Measurements from ENCODE around the gene TECR.
A peak's percentile ranks its signal among the peaks of the same experiment; 100 is the strongest.

TECR gene

DNA sequence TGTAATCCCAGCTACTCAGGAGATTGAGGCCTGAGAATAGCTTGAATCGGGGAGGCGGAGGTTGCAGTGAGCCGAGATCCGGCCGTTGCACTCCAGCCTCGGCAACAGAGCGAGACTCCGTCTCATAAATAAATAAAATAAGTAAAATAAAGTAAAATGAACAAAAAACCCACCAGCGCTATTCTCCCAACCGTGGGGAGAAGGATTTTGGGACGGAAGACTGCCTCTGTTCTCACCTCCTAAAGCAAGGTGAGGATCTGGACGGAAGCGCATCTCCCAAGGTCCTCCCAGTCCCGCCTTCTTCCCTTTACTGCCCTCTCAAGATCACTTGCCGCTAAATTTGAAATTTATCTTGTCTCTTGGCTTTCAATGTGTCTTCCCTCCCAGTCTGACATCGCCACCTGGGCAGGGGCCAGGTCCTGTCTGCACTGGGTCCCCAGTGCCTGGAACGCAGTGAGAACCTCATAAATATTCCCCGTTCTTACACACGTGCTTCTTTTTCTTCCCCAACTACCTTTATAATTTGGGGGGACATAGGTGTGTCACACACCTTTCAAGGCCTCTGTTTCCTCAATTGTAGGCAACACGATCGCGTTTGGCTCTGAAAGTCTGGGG lies 10.0 kb upstream of the TECR start:
- Histone ChIP-seq H3K9ac (ENCODE audit: low read depth in 1 of 2, low read length in 2 of 2) (peak overlapping the region in 1 of 2 donors; percentile 80), H3K9me3 (ENCODE audit: control insufficient read depth in 2 of 2, low read length in 2 of 2) (no peaks in the 10 kb centered on the region), H3K4me3 (ENCODE audit: low read length in 2 of 2) (no peak overlapping the region), H3K27me3 (ENCODE audit: control insufficient read depth in 2 of 2, insufficient read depth in 2 of 2, low read length in 2 of 2) (no peaks in the 10 kb centered on the region), H3K36me3 (ENCODE audit: control insufficient read depth in 2 of 2, insufficient read depth in 2 of 2, low read length in 2 of 2) (peaks cover 20 to 24% of the 10 kb centered on the region in 2 donors), H3K4me1 (ENCODE audit: control insufficient read depth in 2 of 2, insufficient read depth in 2 of 2, low read length in 2 of 2) (peaks cover 28 to 31% of the 10 kb centered on the region in 2 donors), H3K27ac (ENCODE audit: low read depth in 2 of 2, low read length in 2 of 2) (peak overlapping the region; percentile 95 to 97)

- H3K9ac ChIP-seq (ENCODE audit: low read depth in 1 of 2, low read length in 2 of 2) = no peak overlapping the region
- H3K4me3 ChIP-seq (ENCODE audit: low read length in 2 of 2) = no peak overlapping the region
- peak overlapping the region; percentile 5 to 66 for H3K27ac ChIP-seq (ENCODE audit: low read depth in 2 of 2, low read length in 2 of 2)
- peaks cover 14 to 18% of the 10 kb centered on the region in 2 donors for H3K36me3 ChIP-seq (ENCODE audit: control insufficient read depth in 2 of 2, insufficient read depth in 2 of 2, low read length in 2 of 2)
- no peaks in the 10 kb centered on the region for H3K9me3 ChIP-seq (ENCODE audit: control insufficient read depth in 2 of 2, low read length in 2 of 2)
- H3K27me3 ChIP-seq (ENCODE audit: control insufficient read depth in 2 of 2, insufficient read depth in 2 of 2, low read length in 2 of 2) = no peaks in the 10 kb centered on the region
- peaks cover 28% of the 10 kb centered on the region in 2 donors for H3K4me1 ChIP-seq (ENCODE audit: control insufficient read depth in 2 of 2, insufficient read depth in 2 of 2, low read length in 2 of 2)
These were observed 9.5 kb upstream of the TECR start for GRCh38 chr19:14519860-14520407.

GRCh38 chr19:14520543-14520942 lies 8.9 kb upstream of the TECR start:
- Histone ChIP-seq H3K27ac (ENCODE audit: low read depth in 2 of 2, low read length in 2 of 2) (no peak overlapping the region), H3K4me3 (ENCODE audit: low read length in 2 of 2) (no peak overlapping the region), H3K36me3 (ENCODE audit: control insufficient read depth in 2 of 2, insufficient read depth in 2 of 2, low read length in 2 of 2) (peaks cover 8 to 12% of the 10 kb centered on the region in 2 donors), H3K4me1 (ENCODE audit: control insufficient read depth in 2 of 2, insufficient read depth in 2 of 2, low read length in 2 of 2) (peaks cover 22% of the 10 kb centered on the region in 2 donors), H3K27me3 (ENCODE audit: control insufficient read depth in 2 of 2, insufficient read depth in 2 of 2, low read length in 2 of 2) (no peaks in the 10 kb centered on the region), H3K9me3 (ENCODE audit: control insufficient read depth in 2 of 2, low read length in 2 of 2) (no peaks in the 10 kb centered on the region), H3K9ac (ENCODE audit: low read depth in 1 of 2, low read length in 2 of 2) (no peak overlapping the region)

- H3K4me1 ChIP-seq (ENCODE audit: control insufficient read depth in 2 of 2, insufficient read depth in 2 of 2, low read length in 2 of 2) = peaks cover 0 to under 1% of the 10 kb centered on the region in 2 donors
- H3K27ac ChIP-seq (ENCODE audit: low read depth in 2 of 2, low read length in 2 of 2) = no peak overlapping the region
- no peaks in the 10 kb centered on the region for H3K36me3 ChIP-seq (ENCODE audit: control insufficient read depth in 2 of 2, insufficient read depth in 2 of 2, low read length in 2 of 2)
- no peaks in the 10 kb centered on the region for H3K27me3 ChIP-seq (ENCODE audit: control insufficient read depth in 2 of 2, insufficient read depth in 2 of 2, low read length in 2 of 2)
- H3K4me3 ChIP-seq (ENCODE audit: low read length in 2 of 2) = no peak overlapping the region
- H3K9me3 ChIP-seq (ENCODE audit: control insufficient read depth in 2 of 2, low read length in 2 of 2) = no peaks in the 10 kb centered on the region
- no peak overlapping the region for H3K9ac ChIP-seq (ENCODE audit: low read depth in 1 of 2, low read length in 2 of 2)
These were observed 3.7 kb upstream of the TECR start for GRCh38 chr19:14525729-14526128.

- peaks cover 0 to 2% of the 10 kb centered on the region in 2 donors for H3K4me1 ChIP-seq (ENCODE audit: control insufficient read depth in 2 of 2, insufficient read depth in 2 of 2, low read length in 2 of 2)
- no peak overlapping the region for H3K4me3 ChIP-seq (ENCODE audit: low read length in 2 of 2)
- H3K27ac ChIP-seq (ENCODE audit: low read depth in 2 of 2, low read length in 2 of 2) = no peak overlapping the region
- H3K36me3 ChIP-seq (ENCODE audit: control insufficient read depth in 2 of 2, insufficient read depth in 2 of 2, low read length in 2 of 2) = no peaks in the 10 kb centered on the region
- no peaks in the 10 kb centered on the region for H3K9me3 ChIP-seq (ENCODE audit: control insufficient read depth in 2 of 2, low read length in 2 of 2)
- no peak overlapping the region for H3K9ac ChIP-seq (ENCODE audit: low read depth in 1 of 2, low read length in 2 of 2)
- H3K27me3 ChIP-seq (ENCODE audit: control insufficient read depth in 2 of 2, insufficient read depth in 2 of 2, low read length in 2 of 2) = no peaks in the 10 kb centered on the region
These were observed 3.0 kb upstream of the TECR start for GRCh38 chr19:14526423-14526822.

GRCh38 chr19:14528419-14529253 lies 758 bp upstream of the TECR start:
- Histone ChIP-seq H3K4me1 (ENCODE audit: control insufficient read depth in 2 of 2, insufficient read depth in 2 of 2, low read length in 2 of 2) (peaks cover 0 to 7% of the 10 kb centered on the region in 2 donors), H3K36me3 (ENCODE audit: control insufficient read depth in 2 of 2, insufficient read depth in 2 of 2, low read length in 2 of 2) (no peaks in the 10 kb centered on the region), H3K9ac (ENCODE audit: low read depth in 1 of 2, low read length in 2 of 2) (peak overlapping the region; percentile 68 to 69), H3K27ac (ENCODE audit: low read depth in 2 of 2, low read length in 2 of 2) (peak overlapping the region; percentile 48 to 51), H3K27me3 (ENCODE audit: control insufficient read depth in 2 of 2, insufficient read depth in 2 of 2, low read length in 2 of 2) (no peaks in the 10 kb centered on the region), H3K4me3 (ENCODE audit: low read length in 2 of 2) (peak overlapping the region; percentile 85 to 90), H3K9me3 (ENCODE audit: control insufficient read depth in 2 of 2, low read length in 2 of 2) (no peaks in the 10 kb centered on the region)

DNA sequence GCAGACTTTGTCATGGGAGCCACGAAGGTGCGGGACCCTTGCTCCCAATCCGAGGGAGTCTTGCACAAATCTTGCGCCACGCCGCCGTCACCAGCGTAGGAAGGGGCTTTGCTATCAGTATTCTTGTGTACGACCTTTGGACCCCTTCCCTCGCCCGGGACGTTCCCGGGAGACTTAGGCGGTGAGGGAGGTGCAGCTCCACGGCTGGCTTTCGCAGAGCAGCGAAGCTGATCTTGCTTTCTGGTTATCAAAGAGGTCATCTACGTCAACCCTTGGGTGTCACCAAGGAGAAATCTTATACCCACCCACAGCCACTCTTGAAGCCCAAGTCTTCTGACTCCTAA lies 583 bp downstream of the TECR start:
- H3K4me1 ChIP-seq (ENCODE audit: control insufficient read depth in 2 of 2, insufficient read depth in 2 of 2, low read length in 2 of 2) = peaks cover 0 to 7% of the 10 kb centered on the region in 2 donors
- peak overlapping the region; percentile 91 to 97 for H3K4me3 ChIP-seq (ENCODE audit: low read length in 2 of 2)
- H3K9ac ChIP-seq (ENCODE audit: low read depth in 1 of 2, low read length in 2 of 2) = peak overlapping the region; percentile 89 to 95
- H3K36me3 ChIP-seq (ENCODE audit: control insufficient read depth in 2 of 2, insufficient read depth in 2 of 2, low read length in 2 of 2) = peaks cover 0 to 4% of the 10 kb centered on the region in 2 donors
- H3K27me3 ChIP-seq (ENCODE audit: control insufficient read depth in 2 of 2, insufficient read depth in 2 of 2, low read length in 2 of 2) = no peaks in the 10 kb centered on the region
- H3K27ac ChIP-seq (ENCODE audit: low read depth in 2 of 2, low read length in 2 of 2) = peak overlapping the region; percentile 96 to 98
- no peaks in the 10 kb centered on the region for H3K9me3 ChIP-seq (ENCODE audit: control insufficient read depth in 2 of 2, low read length in 2 of 2)

DNA sequence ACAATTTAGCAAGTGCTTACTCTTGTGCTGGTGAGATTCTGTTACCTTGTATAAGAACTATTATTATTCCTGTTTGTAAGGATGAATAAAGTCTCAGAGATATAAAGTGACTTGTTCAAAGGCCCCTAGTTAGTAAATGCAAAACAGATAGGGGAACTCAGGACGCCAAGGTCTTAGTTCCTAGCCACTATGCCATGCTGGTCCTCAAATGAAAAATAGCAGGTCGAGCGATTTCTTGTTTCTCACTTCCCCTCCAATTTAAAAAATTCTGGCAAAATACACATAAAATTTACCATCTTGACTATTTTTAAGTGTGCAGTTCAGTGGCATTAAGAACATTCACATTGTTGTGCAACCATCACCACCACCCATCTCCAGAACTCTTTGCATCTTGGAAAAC lies 1.1 kb downstream of the TECR start:
- Histone ChIP-seq H3K27me3 (ENCODE audit: control insufficient read depth in 2 of 2, insufficient read depth in 2 of 2, low read length in 2 of 2) (no peaks in the 10 kb centered on the region), H3K9me3 (ENCODE audit: control insufficient read depth in 2 of 2, low read length in 2 of 2) (no peaks in the 10 kb centered on the region), H3K4me1 (ENCODE audit: control insufficient read depth in 2 of 2, insufficient read depth in 2 of 2, low read length in 2 of 2) (peaks cover 0 to 7% of the 10 kb centered on the region in 2 donors), H3K27ac (ENCODE audit: low read depth in 2 of 2, low read length in 2 of 2) (peak overlapping the region in 1 of 2 donors; percentile 98), H3K36me3 (ENCODE audit: control insufficient read depth in 2 of 2, insufficient read depth in 2 of 2, low read length in 2 of 2) (peaks cover 0 to 4% of the 10 kb centered on the region in 2 donors), H3K9ac (ENCODE audit: low read depth in 1 of 2, low read length in 2 of 2) (peak overlapping the region; percentile 89 to 95), H3K4me3 (ENCODE audit: low read length in 2 of 2) (peak overlapping the region; percentile 91 to 97)

DNA sequence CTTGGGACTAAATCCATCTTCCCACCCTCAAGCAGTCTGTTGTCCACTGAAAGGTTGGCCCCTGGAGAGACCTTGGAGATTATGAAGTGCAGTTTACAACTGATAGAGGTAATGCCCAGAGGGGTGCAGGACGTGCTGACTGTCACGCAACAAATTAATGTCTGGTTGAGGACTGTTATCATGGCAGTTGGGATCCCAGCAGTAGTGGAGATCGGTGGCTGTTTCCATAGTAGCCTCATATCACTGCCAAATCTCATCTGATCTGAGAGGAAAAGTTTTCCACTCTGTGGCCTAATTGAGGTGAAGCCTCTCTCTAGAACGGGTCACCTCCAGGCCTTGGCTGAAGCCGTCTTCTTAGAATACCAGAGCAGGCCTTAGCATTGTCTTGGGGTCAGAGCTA lies 4.1 kb downstream of the TECR start:
- Histone ChIP-seq H3K9ac (ENCODE audit: low read depth in 1 of 2, low read length in 2 of 2) (no peak overlapping the region), H3K27me3 (ENCODE audit: control insufficient read depth in 2 of 2, insufficient read depth in 2 of 2, low read length in 2 of 2) (no peaks in the 10 kb centered on the region), H3K9me3 (ENCODE audit: control insufficient read depth in 2 of 2, low read length in 2 of 2) (no peaks in the 10 kb centered on the region), H3K36me3 (ENCODE audit: control insufficient read depth in 2 of 2, insufficient read depth in 2 of 2, low read length in 2 of 2) (peaks cover 0 to 4% of the 10 kb centered on the region in 2 donors), H3K27ac (ENCODE audit: low read depth in 2 of 2, low read length in 2 of 2) (no peak overlapping the region), H3K4me3 (ENCODE audit: low read length in 2 of 2) (no peak overlapping the region), H3K4me1 (ENCODE audit: control insufficient read depth in 2 of 2, insufficient read depth in 2 of 2, low read length in 2 of 2) (peaks cover 7 to 10% of the 10 kb centered on the region in 2 donors)

Measured in mucosa of rectum (tissue), 2 donors.